Lower lobe of right lung (tissue), 2 donors: Measurements from ENCODE around the gene CLSTN2. TPM values are rescaled to one million over a fixed set of nuclear protein-coding genes. Genes with fewer than 3 reads are reported as not detected.

Experiments used
- ATAC-seq, 2 donors: fragments of 200-7000 bp; cut with Tn5 transposase; one replicate each; pipeline ENCODE4 v1.9.1; 2020 to 2022; ENCODE audit warnings: mild to moderate bottlenecking in 2 of 2, moderate library complexity in 2 of 2
- DNase-seq: peaks from one replicate; pipeline ENCODE4 v3.0.0-alpha.2; 2020
- H3K27ac ChIP-seq: fragments of 200-600 bp; one replicate; pipeline ENCODE4 v1.8.0; 2022
- H3K27me3 ChIP-seq: fragments of 200-600 bp; one replicate; pipeline ENCODE4 v1.8.0; 2022; ENCODE audit warnings: low read depth
- H3K36me3 ChIP-seq: fragments of 200-600 bp; one replicate; pipeline ENCODE4 v1.8.0; 2022; ENCODE audit warnings: mild to moderate bottlenecking
- H3K4me1 ChIP-seq: fragments of 200-600 bp; one replicate; pipeline ENCODE4 v1.8.0; 2022
- H3K4me3 ChIP-seq: fragments of 200-600 bp; one replicate; pipeline ENCODE4 v1.8.0; 2022; ENCODE audit warnings: mild to moderate bottlenecking
- H3K9me3 ChIP-seq: fragments of 200-600 bp; one replicate; pipeline ENCODE4 v1.8.0; 2022
- intact Hi-C: fragments of 100-400 bp; cut with DNase I; formaldehyde crosslinking; loops from one replicate; pipeline ENCODE4 v1.11.0; 2022
- total RNA-seq: library from RNA; stranded (reverse); fragmentation: NEBNext Ultra II Directional; extraction: Animal tissue kit (Norgen Biotek cat#: 25700); gene quantifications from one replicate; pipeline ENCODE4 v1.2.1, GENCODE V29; 2021
- TF ChIP-seq, protein P1 (sequence below): fragments of 200-600 bp; IDR thresholded peaks from one replicate; pipeline ENCODE4 v1.8.0; 2022; ENCODE audit warnings: antibody characterized with exemption, mild to moderate bottlenecking
- donor health status: DM: no; HTN: yes; CAD: no; lungs with severe emphysema.

Gene CLSTN2
- total RNA-seq, 1 donor from 2014 or later = 4.5 TPM

- no peak overlapping the region for H3K4me3 ChIP-seq
- TF ChIP-seq, protein P1, sequence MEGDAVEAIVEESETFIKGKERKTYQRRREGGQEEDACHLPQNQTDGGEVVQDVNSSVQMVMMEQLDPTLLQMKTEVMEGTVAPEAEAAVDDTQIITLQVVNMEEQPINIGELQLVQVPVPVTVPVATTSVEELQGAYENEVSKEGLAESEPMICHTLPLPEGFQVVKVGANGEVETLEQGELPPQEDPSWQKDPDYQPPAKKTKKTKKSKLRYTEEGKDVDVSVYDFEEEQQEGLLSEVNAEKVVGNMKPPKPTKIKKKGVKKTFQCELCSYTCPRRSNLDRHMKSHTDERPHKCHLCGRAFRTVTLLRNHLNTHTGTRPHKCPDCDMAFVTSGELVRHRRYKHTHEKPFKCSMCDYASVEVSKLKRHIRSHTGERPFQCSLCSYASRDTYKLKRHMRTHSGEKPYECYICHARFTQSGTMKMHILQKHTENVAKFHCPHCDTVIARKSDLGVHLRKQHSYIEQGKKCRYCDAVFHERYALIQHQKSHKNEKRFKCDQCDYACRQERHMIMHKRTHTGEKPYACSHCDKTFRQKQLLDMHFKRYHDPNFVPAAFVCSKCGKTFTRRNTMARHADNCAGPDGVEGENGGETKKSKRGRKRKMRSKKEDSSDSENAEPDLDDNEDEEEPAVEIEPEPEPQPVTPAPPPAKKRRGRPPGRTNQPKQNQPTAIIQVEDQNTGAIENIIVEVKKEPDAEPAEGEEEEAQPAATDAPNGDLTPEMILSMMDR = no peak
These were observed 459.6 kb downstream of the CLSTN2 start for GRCh38 chr3:140394488-140395133.

GRCh38 chr3:140395134-140396075 lies 460.4 kb downstream of the CLSTN2 start:
- H3K27me3 ChIP-seq = no peaks in the 10 kb centered on the region
- no peaks in the 10 kb centered on the region for H3K9me3 ChIP-seq
- no peaks in the 10 kb centered on the region for H3K36me3 ChIP-seq
- peaks cover 3% of the 10 kb centered on the region for H3K4me1 ChIP-seq
- peak in 1 of 2 donors; percentile 59 for ATAC-seq
- H3K27ac ChIP-seq = no peak overlapping the region
- intact Hi-C loops = no loop called here
- no peak for DNase-seq
- TF ChIP-seq, protein P1 = no peak
- H3K4me3 ChIP-seq = no peak overlapping the region

More at GRCh38 chr3:140394488-140395133, 459.6 kb downstream of the CLSTN2 start:
- H3K4me1 ChIP-seq = peaks cover 3% of the 10 kb centered on the region
- no peaks in the 10 kb centered on the region for H3K27me3 ChIP-seq
- no peaks in the 10 kb centered on the region for H3K9me3 ChIP-seq
- intact Hi-C loops = no loop called here
- no peak for DNase-seq
- peak; percentile 78 to 93 for ATAC-seq
- no peak overlapping the region for H3K27ac ChIP-seq
- H3K36me3 ChIP-seq = no peaks in the 10 kb centered on the region

DNA sequence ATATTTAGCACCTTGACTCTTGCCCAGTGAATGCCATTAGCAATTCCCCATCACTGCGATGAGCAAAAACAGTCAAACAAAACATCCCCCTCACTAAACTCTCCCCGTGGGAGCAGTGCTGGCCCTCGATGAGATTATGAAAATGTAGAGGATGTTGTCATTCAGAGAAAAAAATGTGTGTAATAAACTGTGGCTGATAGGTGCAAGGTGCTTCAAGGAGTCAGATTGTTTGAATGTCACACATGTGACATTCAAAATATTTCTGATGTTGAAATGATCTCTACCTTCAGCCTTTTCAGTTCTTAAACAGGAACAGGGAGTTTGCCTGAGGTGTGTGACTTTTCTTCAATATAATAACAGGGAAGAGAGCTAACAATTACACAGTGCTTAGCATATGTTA lies 461.1 kb downstream of the CLSTN2 start:
- Histone ChIP-seq H3K27ac (no peak overlapping the region), H3K9me3 (no peaks in the 10 kb centered on the region), H3K4me1 (peaks cover 3% of the 10 kb centered on the region), H3K4me3 (no peak overlapping the region), H3K36me3 (no peaks in the 10 kb centered on the region), H3K27me3 (no peaks in the 10 kb centered on the region)
- peak; percentile 50 to 61 for ATAC-seq
- no peak for DNase-seq
- TF ChIP-seq, protein P1 = no peak
- intact Hi-C loops = no loop called here

GRCh38 chr3:140397847-140398246 lies 462.9 kb downstream of the CLSTN2 start:
- intact Hi-C loops = no loop called here
- H3K27me3 ChIP-seq = no peaks in the 10 kb centered on the region
- no peaks in the 10 kb centered on the region for H3K9me3 ChIP-seq
- H3K36me3 ChIP-seq = no peaks in the 10 kb centered on the region
- no peak overlapping the region for H3K27ac ChIP-seq
- no peak for DNase-seq
- no peak overlapping the region for H3K4me3 ChIP-seq
- H3K4me1 ChIP-seq = peaks cover 3% of the 10 kb centered on the region
- TF ChIP-seq, protein P1 = no peak
- no peak for ATAC-seq

DNA sequence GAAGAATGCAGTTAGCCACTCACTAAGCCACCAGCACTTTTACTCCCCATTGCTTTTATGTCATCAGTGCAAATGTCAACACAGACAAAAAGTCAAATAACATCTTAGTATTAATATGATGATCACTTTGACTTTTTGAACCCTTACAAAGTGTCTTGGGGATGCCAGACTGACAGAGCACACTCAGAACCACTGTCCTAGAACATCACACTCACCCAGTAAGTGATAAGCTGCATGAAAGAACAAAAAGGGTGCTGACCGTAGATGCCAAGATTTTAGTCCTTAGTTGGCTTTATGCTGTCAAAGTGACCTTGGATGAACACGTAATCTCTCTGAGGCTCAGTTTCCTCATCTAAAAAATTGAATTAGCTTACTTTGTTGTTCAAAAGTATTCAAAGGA lies 463.4 kb downstream of the CLSTN2 start:
- intact Hi-C loops = no loop called here
- no peaks in the 10 kb centered on the region for H3K27me3 ChIP-seq
- ATAC-seq = no peak

More for the DNA sequence above, 463.4 kb downstream of the CLSTN2 start:
- no peaks in the 10 kb centered on the region for H3K9me3 ChIP-seq
- no peaks in the 10 kb centered on the region for H3K36me3 ChIP-seq
- TF ChIP-seq, protein P1 = no peak
- H3K27ac ChIP-seq = no peak overlapping the region
- DNase-seq = no peak
- no peak overlapping the region for H3K4me3 ChIP-seq
- peaks cover 8% of the 10 kb centered on the region for H3K4me1 ChIP-seq
